ENCODE measurements around the gene DENND2A.
"Not testable (repeated sequence)": the region's sequence is repeated elsewhere in the genome, so short reads cannot be mapped to it uniquely, and the experiment has no call there.

DENND2A gene

DNA sequence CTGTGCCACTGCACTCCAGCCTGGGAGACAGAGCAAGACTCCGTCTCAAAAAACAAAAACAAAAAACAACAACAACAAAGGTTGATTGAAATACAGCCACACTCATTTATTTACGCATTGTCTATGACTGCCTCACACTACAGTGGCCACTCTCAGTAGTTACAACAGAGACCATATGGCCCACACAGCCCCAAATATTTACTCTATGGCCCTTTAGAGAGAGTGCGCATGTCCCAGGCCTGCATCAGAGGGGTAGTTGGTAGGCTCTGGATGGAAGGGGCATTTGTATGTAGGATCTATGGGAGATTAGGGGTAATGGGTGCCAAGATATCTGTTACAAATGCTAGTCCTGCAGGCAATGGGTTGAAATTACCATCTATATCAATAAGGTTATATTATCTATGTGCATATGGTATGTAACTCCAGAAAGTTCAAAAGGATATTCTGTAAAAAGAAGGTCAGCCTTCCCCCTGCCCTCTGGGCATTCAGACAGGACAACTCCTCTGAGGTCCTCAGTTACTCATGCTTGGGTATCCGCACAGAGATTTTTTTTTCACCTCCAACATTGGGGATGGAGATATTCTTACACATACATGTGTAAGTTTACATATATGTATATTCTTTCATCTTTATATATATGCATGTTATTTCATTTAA lies 56.3 kb downstream of the DENND2A start:
- no peak for DNase-seq

DNA sequence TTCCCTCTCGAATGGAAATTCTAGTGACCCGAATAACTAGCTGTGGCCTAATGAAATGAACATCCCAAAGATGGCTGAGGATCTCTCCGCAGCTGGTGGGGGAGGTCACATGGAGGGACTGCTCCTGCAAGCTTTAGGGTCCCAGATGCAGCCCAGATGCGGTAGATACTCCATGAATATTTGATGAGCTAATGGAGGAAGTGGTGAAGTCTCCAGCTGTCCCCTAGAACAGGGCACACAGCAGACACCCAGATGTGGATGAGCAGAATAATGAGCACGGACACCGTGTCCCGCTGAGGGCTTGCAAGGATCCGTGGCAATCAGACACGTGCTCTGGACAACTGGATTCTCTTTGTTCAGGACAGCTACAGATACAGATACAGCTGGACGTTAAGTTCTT lies 59.2 kb downstream of the DENND2A start:
- no peak for DNase-seq

DNA sequence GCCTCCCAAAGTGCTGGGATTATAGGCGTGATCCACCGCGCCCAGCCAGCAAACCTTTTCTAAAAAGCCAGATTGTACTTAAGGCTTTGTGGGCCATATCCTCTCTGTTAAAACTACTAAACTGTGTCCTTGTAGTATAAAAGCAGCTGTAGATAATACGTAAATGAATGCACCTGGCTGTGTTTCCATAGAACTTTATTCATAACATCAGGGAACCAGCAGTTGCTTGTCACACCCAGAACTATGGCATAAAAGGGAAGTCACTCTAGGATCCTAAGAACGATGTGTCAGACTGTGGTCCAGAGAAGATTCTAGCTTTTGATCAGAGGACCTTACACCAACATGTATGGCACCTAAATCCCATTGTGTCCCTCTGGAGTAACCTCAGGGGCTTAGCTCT lies 63.0 kb downstream of the DENND2A start:
- no peak for DNase-seq

DNA sequence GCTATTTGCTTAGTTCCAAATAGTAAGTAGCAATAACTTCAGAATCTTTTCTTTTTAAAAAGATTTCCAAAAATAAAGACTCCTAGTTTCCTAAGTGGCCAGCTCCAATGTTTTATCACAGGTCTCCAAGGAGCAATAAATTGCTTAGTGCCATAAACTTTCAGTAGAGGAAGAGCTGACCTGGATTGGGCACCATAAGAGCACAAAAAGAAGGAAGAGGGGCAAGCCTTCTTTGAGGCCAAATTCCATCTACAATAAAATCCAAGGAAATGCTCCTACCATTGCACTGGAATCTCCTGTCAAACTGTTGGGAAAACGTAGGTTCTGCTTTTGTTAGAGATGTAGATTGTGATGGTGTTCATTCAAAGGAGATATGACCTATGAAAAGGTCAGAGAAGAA lies 64.0 kb downstream of the DENND2A start:
- DNase-seq: no peak

DNA sequence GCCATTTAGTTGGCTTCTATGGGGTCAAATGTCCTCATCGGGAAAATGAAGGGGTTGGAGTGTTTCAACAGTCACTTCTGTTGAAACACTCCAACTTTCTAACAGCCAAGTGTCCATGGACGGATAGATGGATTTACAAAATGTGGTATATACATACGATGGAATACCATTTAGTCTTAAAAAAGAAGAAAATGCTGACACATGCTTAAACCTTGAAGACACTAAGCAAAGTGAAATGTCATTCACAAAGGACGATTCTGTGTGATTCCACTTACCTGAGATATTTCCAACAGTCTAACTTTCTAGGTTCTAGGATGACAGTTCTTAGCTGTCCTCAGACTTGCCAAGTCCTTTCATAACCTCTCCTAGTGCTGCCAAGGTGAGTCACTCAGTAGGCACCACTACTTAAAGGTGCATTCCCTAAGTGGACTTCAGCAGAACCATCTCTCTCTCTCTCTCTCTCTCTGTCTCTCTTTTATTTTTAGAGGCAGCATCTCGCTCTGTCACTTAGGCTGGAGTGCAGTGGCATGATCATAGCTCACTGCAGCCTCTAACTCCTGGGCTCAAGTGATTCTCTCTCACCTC lies 69.0 kb downstream of the DENND2A start:
- DNase-seq: no peak

DNA sequence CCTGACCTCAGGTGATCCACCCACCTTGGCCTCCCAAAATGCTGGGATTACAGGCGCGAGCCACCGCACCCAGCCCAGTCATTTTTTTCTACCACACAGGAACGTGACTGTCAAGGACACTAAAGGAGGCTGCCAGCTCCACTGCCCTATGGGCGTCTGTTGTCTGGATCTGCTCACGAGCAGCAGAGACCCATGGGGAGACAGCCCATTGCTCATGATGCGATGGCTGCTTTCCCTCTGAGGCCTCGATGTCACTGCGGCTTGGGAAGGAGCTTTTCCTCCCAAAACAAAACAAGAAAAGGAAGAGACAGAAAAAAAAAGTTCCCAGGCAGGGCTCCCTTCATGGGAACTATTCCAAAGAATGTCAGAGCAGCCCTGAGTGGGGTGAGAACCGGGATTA lies 70.5 kb downstream of the DENND2A start:
- no peak for DNase-seq

DNA sequence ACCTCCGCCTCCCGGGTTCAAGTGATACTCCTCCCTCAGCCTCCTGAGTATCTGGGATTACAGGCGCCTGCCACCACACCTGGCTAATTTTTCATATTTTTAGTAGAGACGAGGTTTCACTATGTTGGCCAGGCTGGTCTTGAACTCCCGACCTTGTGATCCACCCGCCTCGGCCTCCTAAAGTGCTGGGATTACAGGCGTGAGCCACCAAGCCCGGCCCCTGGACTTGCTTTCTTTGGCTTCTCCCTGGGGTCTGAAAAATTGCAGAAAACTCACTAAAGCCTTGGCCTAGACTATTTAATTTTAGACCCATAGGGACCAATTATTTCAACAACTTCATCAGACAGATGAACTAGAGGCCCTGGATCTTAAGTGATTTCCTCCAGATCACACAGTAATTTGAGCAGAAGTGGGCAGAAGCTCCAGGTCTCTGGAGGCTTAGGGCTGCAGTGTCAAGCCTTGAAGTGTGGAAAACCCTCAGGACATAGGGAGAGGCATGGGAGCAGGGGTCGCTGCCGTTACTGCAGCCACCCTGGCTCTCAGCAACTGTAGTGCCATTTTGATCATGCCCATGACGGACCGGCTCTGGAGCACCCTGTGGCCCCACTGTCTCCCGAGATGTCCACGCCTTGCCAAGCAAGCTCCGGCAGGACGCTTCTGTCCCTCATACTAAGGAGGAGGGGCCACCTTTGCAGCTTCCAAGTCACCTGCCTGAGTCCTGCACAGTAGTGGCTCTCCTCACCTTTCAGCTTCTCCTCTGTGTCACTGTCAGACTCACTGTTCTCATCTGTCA lies 72.4 kb downstream of the DENND2A start:
- DNase-seq: no peak

DNA sequence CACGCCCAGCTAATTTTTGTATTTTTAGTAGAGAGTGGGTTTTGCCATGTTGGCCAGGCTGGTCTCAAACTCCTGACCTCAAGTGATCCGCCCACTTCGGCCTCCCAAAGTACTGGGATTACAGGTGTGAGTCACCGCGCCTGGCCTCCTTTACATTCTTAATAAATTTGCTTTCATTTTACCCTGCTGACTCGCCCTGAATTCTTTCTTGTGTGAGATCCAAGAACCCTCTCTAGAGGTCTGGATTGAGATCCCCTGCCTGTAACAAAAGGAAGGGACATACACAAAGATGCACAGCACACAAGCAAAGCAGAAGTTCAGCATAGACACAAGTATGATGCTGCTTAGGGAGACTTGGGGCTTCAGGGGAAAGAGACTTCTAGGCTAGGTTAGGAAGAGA lies 74.4 kb downstream of the DENND2A start:
- not testable (repeated sequence) for DNase-seq

DNA sequence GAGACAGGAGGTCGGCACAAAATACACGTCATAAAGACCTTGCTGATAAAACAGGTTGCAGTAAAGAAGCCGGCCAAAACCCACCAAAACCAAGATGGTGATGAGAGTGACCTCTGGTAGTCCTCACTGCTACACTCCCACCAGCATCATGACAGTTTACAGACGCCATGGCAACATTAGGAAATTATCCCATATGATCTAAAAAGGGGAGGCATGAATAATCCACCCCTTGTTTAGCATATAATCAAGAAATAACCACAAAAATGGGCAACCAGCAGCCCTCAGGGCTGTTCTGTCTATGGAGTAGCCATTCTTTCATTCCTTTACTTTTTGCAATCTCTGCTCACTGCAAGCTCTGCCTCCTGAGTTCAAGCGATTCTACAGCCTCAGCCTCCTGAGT lies 74.9 kb downstream of the DENND2A start:
- not testable (repeated sequence) for DNase-seq

DNA sequence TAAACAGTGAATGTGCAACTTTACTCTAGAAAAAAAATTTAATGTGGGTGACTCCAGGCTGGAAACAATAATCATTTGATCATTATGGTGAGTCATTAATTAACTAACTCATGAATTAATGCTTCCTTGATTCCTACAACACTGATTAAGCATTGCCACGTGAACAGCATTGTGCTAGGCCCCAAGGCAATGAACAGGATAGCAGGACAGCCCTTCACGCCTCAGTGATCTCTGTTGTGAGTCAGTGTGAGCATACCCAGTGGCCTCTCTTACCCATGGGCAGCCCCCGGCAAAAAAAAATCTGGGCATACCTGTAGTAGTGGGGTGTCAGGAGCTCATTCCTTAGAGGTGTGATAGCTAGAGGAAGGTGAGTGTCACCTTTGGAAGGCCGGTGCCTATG lies 76.0 kb downstream of the DENND2A start:
- no peak for DNase-seq

DNA sequence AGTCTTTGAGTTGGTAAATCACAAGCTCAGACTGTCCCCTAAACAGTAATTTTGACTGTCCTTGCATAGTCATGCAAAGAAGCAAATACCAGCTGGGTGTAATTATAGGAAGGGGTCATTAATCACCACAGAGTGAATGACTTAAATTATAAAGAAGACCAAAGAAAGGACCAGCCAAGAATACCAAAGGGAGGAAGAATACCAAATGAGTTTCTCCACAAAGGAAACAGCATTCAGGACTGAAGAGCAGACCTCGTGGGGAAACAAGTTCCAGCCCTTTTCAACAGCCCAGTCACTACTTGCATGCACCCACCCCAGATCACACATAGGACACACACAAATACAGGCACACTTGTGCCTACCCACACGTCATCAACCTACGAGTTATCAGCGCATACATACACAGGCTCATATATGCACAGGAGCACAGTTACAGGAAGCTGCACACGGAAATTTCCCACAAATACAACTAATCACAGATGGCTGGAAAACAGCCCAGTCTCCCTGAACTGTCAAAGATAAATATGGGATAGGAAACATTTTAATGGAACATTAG lies 77.6 kb downstream of the DENND2A start:
- DNase-seq: no peak

DNA sequence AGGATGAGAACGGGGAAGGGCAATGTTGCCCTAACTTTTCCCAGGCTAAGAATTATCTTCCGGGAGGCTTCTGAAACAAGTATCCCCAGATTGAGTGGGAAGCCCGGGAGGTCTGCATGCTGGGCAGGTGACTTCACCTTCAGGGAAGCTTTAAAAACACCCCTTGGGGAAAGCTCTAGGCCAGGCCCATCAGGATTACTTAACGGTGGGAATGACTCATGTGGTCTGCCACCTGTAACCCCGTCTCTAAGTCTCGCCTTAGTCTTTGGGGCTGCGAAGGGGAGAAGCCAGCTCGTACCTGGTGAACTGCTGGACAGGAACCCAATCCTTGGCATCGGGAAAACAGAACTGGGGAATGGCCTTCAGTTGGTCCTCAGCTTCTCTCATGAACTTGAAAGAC lies 81.2 kb downstream of the DENND2A start:
- no peak for DNase-seq

DNA sequence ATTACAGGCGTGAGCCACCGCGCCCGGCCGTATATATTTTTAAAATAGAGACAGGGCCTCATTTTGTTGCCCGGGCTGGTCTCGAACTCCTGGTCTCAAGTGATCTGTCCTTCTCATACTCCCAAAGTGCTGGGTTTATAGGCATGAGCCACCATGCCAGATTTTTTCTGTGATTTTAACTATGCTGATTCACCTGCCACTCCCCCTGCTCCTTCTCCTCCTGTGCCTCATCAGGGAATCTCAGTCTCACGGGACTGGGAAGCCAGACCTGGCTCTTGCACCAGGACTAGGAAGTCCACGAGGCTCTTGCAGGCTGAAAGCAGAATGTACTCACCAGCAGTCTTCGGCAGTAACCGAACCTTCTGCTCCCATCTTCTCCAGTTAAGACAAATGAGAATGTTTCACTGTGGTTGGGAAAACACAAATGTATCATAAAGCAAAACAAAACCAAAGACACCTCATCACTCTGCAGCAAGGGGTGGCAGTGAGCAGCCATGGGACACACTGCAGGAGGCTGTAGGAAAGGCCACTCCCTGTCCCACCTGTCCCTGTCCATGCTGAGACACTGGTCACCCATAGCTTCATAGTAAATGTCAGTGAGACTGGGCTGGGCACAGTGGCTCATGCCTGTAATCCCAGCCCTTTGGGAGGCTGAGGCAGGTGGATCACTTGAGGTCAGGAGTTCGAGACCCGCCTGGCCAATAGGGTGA lies 82.6 kb downstream of the DENND2A start:
- DNase-seq: no peak

DNA sequence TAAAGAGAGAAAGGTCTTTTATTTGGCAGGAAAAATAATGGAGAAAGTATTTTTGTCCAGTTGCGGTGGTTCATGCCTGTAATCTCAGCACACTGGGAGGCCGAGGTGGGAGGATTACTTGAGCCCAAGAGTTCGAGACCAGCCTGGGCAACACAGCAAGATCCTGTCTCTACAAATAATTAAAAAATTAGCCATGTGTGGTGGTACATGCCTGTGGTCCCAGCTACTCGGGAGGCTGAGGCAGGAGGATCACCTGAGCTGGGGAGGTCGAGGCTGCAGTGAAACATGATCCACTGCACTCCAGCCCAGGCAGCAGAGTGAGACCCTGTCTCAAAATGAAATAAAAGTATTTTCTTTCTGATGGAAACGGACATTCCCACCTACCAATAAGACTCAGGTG lies 83.5 kb downstream of the DENND2A start:
- DNase-seq: no peak

DNA sequence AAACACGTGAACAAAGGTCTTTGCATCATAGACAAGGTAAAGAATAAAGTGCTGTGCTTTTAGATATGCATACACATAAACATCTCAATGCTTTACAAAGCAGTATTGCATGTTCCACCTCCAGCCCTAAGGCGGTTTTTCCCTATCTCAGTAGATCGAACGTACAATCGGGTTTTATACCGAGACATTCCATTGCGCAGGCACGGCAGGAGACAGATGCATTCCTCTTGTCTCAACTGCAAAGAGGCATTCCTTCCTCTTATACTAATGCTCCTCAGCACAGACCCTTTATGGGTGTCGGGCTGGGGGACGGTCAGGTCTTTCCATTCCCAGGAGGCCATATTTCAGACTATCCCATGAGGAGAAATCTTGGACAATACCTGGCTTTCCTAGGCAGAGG lies 87.4 kb downstream of the DENND2A start:
- DNase-seq: not testable (repeated sequence)

DNA sequence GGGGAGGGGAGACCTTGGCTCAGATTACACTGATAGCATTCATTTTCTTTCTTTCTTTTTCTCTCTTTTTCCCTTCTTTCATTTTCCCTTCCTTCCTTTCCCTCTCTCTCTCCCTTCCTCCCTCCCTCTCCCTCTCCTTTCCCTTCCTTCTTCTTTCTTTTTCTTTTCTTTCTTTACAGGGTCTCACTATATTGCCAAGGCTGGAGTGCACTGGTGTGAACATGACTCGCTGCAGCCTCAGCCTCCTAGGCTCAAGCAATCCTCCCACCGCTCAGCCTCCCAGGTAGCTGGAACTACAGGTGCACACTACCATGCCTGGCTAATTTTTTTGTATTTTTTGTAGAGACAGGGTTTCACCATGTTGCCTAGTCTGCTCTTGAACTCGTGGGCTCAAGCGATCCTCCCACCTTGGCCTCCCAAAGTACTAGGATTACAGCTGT lies 88.4 kb downstream of the DENND2A start:
- no peak for DNase-seq

DNA sequence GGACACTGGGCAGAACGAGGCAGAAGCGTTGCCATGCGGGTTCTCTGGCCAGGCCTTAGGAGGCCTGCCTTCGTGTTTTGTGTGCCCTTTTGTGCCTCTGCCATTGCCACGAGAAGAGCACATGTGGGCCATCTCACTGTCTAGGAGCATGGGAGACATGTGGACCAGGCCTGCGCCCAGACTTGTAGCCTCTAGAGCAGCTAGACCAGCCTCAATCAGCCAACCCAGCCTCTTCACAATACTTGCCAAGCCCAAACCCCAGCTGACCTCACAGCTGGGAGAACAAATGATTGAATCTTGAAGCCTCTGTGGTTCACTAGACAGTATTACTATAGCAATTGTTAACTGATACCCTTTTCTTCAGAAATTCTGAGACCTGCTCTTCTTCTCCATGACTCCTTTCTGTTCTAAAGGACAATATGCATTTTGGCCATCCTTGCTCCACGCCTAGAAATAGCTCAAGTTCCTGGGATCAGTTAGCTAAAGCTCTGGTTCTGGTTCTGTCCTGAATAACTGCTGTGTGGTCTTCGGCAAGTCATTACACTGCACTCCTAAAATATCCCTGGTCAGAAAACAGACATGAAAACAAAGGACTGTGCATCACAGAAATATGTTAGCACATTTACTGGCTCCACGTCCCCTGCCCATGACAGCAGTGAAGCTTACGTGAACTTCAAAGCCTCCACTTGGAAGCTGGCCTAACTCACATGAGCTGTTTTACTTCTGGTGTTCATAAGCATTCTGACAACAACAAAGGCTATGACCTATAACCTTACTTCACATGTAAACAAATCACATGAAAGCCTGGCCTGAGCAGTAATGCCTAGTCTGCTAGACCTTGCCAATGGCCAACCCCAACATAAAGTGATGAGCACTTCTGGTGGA lies 89.0 kb downstream of the DENND2A start:
- DNase-seq: no peak

DNA sequence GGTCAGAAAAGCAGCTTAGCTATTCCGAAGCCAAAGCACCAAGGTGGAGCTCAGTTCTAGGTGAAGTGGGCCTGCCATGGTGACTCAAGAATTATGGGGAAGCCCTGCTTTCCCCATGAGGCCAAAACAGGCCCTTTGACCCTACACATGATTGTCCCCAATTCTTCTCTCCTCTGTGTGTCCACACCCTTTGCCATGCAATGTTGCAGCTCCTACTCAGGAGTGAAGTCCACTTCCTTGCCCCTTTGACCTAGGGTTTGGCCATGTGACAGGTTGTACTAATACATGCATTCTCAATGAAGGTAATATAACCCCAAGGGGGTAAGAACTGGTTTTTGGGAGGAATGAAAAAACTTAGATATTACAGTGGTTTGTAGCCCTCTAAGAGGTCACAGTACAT lies 93.7 kb downstream of the DENND2A start:
- DNase-seq: no peak

DNA sequence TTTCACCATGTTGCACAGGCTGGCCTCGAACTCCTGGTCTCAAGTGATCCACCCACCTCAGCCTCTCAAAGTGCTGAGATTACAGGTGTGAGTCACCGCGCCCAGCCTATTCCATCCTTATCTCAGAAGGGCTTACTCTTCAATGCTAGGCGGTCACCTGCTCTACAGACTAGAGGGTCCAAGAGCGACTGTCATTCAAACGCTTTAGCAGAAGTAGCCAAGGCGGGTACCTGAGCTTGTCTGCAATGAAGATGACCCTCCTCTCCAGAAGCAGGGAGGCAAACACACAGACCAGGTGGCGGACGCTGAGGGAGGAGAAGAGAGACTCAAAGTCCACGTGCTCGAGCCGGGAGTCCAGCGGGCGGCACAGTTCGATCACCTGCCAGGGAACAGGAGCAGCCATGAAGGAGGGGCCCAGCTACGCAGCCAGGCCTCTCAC lies 96.2 kb downstream of the DENND2A start:
- DNase-seq: no peak

DNA sequence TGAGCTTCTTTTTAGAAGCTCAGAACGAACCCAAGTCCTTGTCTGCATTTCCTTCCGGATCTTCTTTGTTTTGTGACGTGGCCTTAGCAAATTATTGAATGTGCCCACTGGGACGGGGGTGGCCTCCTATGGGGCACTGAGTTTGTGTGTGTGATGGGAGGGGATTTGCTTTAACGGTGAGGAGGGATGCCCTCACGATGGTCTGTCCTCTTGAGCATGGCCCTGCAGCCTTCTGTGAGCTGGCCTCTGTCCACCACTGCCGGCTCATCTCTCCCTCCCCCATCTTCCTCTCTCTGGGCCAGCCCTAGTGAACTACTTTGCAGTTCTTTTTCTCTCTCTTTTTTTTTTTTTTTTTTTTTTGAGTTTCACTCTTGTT lies 98.4 kb downstream of the DENND2A start:
- DNase-seq: no peak

DNA sequence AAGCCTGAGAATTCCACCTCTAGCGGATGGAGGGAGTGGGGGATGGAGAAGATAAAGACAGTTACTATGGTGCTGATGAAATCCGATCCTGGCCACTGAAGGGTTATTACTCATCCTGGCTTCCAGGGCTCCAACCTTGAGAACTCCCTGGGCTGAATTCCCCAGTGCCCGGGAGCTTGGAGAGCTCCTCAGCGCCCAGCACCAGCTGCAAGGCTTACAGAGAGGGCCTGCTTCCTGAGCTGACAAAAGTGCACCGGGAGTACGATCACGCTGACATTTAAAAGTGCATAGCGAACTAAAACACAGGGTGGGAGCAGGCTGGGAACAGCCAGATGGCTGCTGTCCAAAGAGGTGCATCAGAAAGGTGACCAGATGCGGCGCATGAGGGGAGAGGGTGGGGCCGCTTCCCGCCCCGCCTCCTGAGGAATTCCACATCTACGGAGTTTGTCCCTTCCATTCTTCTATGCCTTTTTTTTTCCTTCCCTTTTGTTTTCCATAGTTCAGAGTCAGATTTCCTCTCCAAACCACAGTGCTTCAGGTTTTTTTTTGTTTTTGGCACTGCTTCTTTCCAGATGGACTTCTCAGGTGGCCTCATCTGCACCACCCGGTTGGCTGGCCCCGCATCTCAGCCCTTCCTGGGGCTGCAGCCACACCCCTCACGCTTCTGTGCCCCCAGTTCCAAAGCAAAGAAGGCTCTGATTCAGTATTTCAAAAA lies 98.9 kb downstream of the DENND2A start:
- DNase-seq: peak; percentile 79

DNA sequence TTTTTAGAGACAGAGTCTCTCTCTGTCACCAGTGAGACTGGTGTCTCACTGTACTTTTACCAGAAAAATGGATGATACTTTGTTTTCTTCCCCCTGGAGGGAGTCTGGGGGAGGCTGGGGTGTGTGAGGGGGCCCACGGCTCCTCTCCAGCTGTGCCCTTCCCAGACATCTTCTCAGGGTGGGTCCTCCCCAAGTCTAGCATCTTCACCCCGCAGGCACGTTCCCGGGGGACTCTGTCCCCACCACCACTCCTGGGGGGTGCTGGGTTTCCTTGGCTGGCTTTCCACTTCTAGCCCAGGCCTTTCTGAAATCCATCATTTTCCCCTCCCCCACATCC lies 99.5 kb downstream of the DENND2A start:
- no peak for DNase-seq

All from NCI-H345 (cell line).